Erythroblast (primary cell): Measurements from ENCODE around the gene MFAP4.

ENCODE experiments used
- GATA1 ChIP-seq: IDR thresholded peaks from 2 replicates; pipeline ENCODE4 v1.6.1; 2011; ENCODE audit warnings: low read depth, mild to moderate bottlenecking, control low read depth, low read length, moderate library complexity
- POLR2A ChIP-seq: IDR thresholded peaks from 2 replicates; pipeline ENCODE4 v1.6.1; 2011; ENCODE audit warnings: mild to moderate bottlenecking, low read length

GRCh38 chr17:19334331-19334730, 52.7 kb downstream of the MFAP4 start:
- TF ChIP-seq POLR2A (no peak), GATA1 (no peak)
